ENCODE measurements around the gene KRTAP9-4. TPM values are rescaled to one million over a fixed set of nuclear protein-coding genes. Genes with fewer than 3 reads are reported as not detected.
"Not testable (repeated sequence)": the region's sequence is repeated elsewhere in the genome, so short reads cannot be mapped to it uniquely, and the experiment has no call there.

KRTAP9-4 gene
- total RNA-seq (not detected in 2 replicates), polyA plus RNA-seq (not detected in 2 replicates)

GRCh38 chr17:41249637-41250240, at the start of gene KRTAP9-4:
KRTAP9-4 (plus strand) TSS chr17:41249687; CDS start chr17:41249721, 34 bp downstream.
- not testable (repeated sequence) for H4K20me1 ChIP-seq (ENCODE audit: insufficient read depth, poor library complexity, severe bottlenecking); H3K4me1 ChIP-seq (ENCODE audit: insufficient read depth); DNase-seq (ENCODE audit: low spot score); H2AFZ ChIP-seq; H3K9me3 ChIP-seq (ENCODE audit: low read depth); H3K9me2 ChIP-seq (replicated peaks; ENCODE audit: insufficient read depth); H3K4me2 ChIP-seq; H3K27ac ChIP-seq; H3K36me3 ChIP-seq (replicated peaks; ENCODE audit: insufficient read depth, low read depth); H3K4me3 ChIP-seq; H3K79me2 ChIP-seq
- H3K27me3 ChIP-seq: peaks cover 29% of the 10 kb centered on the region
- 82% methylated on average over 1 of the region's 2 CpGs for WGBS (ENCODE audit: low lambda C conversion rate, missing lambda C conversion rate)

- Histone ChIP-seq H3K27ac (no peak overlapping the region), H4K20me1 (ENCODE audit: insufficient read depth, poor library complexity, severe bottlenecking) (no peaks in the 10 kb centered on the region), H2AFZ (no peak overlapping the region), H3K9me3 (ENCODE audit: low read depth) (no peaks in the 10 kb centered on the region), H3K4me3 (no peak overlapping the region), H3K4me2 (no peak overlapping the region), H3K36me3 (replicated peaks; ENCODE audit: insufficient read depth, low read depth) (no peaks in the 10 kb centered on the region), H3K9me2 (replicated peaks; ENCODE audit: insufficient read depth) (no peaks in the 10 kb centered on the region), H3K4me1 (ENCODE audit: insufficient read depth) (no peaks in the 10 kb centered on the region), H3K79me2 (no peaks in the 10 kb centered on the region), H3K27me3 (peaks cover 3% of the 10 kb centered on the region)
- 95% methylated on average over 1 of the region's 1 CpG for WGBS (ENCODE audit: low lambda C conversion rate, missing lambda C conversion rate)
- TF ChIP-seq EZH2 (IDR thresholded peaks at IDR 0.05; ENCODE audit: borderline replicate concordance): no peak
- TF ChIP-seq CTCF (IDR thresholded peaks at IDR 0.05; ENCODE audit: poor library complexity): no peak
- TF ChIP-seq EZH2phosphoT487 (IDR thresholded peaks at IDR 0.05; ENCODE audit: low read depth, severe bottlenecking, unreplicated experiment): no peak
- no peak for DNase-seq (ENCODE audit: low spot score)
Measured at GRCh38 chr17:41211845-41212466, 37.5 kb upstream of the KRTAP9-4 start.

GRCh38 chr17:41212524-41213169, 36.8 kb upstream of the KRTAP9-4 start:
- Histone ChIP-seq H3K79me2 (no peaks in the 10 kb centered on the region), H3K4me3 (no peak overlapping the region), H3K4me1 (ENCODE audit: insufficient read depth) (no peaks in the 10 kb centered on the region), H3K9me2 (replicated peaks; ENCODE audit: insufficient read depth) (no peaks in the 10 kb centered on the region), H3K4me2 (no peak overlapping the region), H3K36me3 (replicated peaks; ENCODE audit: insufficient read depth, low read depth) (no peaks in the 10 kb centered on the region), H4K20me1 (ENCODE audit: insufficient read depth, poor library complexity, severe bottlenecking) (no peaks in the 10 kb centered on the region), H3K9me3 (ENCODE audit: low read depth) (no peaks in the 10 kb centered on the region), H2AFZ (no peak overlapping the region), H3K27ac (no peak overlapping the region), H3K27me3 (peaks cover 3% of the 10 kb centered on the region)
- WGBS (ENCODE audit: low lambda C conversion rate, missing lambda C conversion rate): 83% methylated on average over 7 of the region's 7 CpGs
- TF ChIP-seq EZH2 (IDR thresholded peaks at IDR 0.05; ENCODE audit: borderline replicate concordance): no peak
- no peak for TF ChIP-seq EZH2phosphoT487 (IDR thresholded peaks at IDR 0.05; ENCODE audit: low read depth, severe bottlenecking, unreplicated experiment)
- no peak for TF ChIP-seq CTCF (IDR thresholded peaks at IDR 0.05; ENCODE audit: poor library complexity)
- no peak for DNase-seq (ENCODE audit: low spot score)

GRCh38 chr17:41215681-41216080, 33.8 kb upstream of the KRTAP9-4 start:
- Histone ChIP-seq H3K4me3 (no peak overlapping the region), H3K79me2 (no peaks in the 10 kb centered on the region), H3K4me1 (ENCODE audit: insufficient read depth) (no peaks in the 10 kb centered on the region), H3K36me3 (replicated peaks; ENCODE audit: insufficient read depth, low read depth) (no peaks in the 10 kb centered on the region), H3K9me3 (ENCODE audit: low read depth) (no peaks in the 10 kb centered on the region), H2AFZ (no peak overlapping the region), H4K20me1 (ENCODE audit: insufficient read depth, poor library complexity, severe bottlenecking) (no peaks in the 10 kb centered on the region), H3K9me2 (replicated peaks; ENCODE audit: insufficient read depth) (no peaks in the 10 kb centered on the region), H3K27me3 (peaks cover 3% of the 10 kb centered on the region), H3K27ac (no peak overlapping the region), H3K4me2 (no peak overlapping the region)
- no peak for DNase-seq (ENCODE audit: low spot score)
- 100% methylated on average over 1 of the region's 1 CpG for WGBS (ENCODE audit: low lambda C conversion rate, missing lambda C conversion rate)
- TF ChIP-seq EZH2 (IDR thresholded peaks at IDR 0.05; ENCODE audit: borderline replicate concordance) (no peak), EZH2phosphoT487 (IDR thresholded peaks at IDR 0.05; ENCODE audit: low read depth, severe bottlenecking, unreplicated experiment) (no peak), CTCF (IDR thresholded peaks at IDR 0.05; ENCODE audit: poor library complexity) (no peak)
